Superior temporal gyrus (tissue), 1 donor: Measurements from ENCODE around the gene APOL4.
"Not testable (repeated sequence)": the region's sequence is repeated elsewhere in the genome, so short reads cannot be mapped to it uniquely, and the experiment has no call there.

ENCODE experiments used
- DNase-seq: peaks from one replicate; pipeline ENCODE4 v3.0.0-alpha.2; 2016; ENCODE audit errors: extremely low spot score

APOL4 gene

DNA sequence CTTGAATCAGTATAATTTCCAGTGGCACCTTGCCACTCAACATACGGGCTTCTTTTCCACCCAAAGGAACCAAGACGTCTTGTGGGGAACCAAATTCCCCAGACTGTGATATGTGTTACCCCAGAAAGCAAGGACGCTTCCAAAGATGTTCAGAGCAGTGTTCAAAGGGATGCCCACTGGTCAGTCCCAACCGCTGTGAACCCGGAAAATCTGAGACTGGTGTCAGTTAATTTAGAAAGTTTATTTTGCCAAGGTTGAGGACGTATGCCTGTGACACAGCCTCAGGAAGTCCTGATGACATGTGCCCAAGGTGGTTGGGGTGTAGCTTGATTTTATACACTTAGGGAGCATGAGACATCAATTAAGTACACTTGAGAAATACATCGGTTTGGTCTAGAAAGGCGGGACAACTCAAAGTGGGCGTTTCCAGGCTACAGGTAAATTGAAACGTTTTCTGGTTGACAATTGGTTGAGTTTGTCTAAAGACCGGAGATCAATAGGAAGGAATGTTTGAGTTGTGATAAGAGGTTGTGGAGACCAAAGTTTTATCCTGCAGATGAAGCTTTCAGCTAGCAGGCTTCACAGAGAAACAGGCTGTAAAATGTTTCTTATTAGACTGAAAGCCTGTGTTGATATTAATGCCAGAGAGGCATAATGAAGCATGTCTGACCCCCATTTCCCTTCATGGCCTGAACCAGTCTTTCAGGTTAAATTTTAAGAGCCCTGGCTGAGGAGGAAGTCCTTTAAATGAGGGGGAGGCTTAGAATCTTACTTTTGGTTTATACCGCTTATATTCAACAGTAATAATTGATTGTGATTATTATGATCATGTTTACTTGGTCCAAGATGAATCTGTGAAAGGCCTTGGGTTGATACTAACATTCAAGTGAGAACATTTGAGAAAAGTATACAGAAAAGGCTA lies 47.8 kb downstream of the APOL4 start:
- DNase-seq, result no peak

- not testable (repeated sequence) for DNase-seq
Observed at GRCh38 chr22:36152821-36153220, 48.8 kb downstream of the APOL4 start.

DNA sequence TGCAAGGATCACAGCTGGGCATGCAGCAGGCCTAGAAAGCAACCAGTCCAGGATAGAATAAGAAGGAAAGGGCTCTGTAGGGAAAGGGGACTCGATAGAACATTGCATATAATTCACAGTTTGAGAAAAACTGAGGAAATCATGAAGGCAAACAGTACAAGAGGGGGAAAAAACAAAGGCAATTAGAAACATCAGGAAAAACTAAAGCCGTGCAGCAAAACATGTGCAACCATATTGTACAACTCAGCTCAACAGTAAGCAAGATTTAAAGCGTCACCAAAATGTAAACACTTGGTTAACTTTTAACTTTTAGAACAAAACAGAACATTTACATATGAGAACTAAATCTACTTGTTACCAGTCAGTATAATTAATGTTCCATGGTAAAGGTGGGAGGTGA lies 49.5 kb downstream of the APOL4 start:
- no peak for DNase-seq

DNA sequence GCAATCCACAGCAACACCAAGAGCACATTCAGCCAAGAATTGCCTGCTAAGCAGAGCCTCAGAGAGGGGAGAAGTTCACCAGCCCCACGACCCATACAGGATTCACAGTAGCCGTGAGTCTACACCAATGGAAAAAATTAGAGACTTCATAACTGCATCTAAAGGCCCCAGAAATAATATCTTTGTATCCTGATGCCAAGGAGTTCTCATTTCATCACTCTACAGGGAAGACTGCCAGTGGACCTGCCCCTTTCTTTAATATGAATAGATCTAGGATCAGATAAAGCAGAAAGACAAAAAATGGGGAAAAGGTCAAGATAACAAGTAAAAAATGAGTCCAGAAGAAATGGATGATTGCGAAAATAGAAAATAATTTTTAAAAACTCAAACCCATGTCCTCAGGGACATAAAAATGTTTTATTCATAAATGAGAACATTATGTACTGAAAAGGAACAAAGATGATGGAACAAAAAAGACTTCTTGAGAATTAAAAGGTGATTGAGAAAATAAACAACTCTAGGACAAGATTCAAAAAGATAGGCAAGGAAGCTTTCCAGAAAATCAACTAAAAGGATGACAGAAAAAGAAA lies 50.5 kb downstream of the APOL4 start:
- DNase-seq, result no peak

DNA sequence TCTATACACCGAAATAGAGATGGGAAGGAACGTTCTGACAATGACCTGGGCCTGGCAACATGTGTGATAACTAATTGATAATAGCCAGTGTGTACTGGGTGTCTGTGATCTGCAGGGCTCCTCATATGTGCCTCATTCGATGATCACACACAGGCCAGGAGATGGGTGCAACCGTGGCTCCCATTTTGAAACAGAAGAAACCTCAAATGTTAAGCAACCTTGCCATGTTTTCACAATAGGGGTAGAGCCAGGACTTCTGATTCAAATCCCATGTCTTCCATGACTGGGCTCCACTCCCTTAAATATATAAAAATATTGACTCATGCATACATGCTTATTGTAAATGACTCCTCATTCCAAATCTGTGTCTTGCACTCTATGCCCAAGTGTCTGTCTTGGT lies 52.2 kb downstream of the APOL4 start:
- no peak for DNase-seq

DNA sequence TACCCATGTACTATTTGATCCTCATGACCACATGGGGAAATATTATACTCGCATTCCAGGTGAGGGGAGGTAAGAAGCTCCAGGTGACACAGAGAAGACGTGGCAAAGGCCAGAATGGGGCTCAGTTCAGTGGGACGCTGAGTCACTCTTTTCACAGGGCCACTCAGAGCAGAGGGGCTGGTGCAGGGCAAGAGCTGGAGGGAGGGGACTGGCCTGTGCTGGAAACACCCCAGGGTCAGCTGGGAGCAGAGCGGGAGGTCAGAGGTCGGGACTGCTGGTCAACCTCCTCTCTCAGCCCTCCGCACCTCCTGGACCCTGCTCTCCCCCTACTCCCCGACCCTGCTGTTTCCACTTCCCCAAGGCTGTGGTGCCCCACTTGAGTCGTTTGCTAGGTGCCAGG lies 53.2 kb downstream of the APOL4 start:
- DNase-seq, result no peak

DNA sequence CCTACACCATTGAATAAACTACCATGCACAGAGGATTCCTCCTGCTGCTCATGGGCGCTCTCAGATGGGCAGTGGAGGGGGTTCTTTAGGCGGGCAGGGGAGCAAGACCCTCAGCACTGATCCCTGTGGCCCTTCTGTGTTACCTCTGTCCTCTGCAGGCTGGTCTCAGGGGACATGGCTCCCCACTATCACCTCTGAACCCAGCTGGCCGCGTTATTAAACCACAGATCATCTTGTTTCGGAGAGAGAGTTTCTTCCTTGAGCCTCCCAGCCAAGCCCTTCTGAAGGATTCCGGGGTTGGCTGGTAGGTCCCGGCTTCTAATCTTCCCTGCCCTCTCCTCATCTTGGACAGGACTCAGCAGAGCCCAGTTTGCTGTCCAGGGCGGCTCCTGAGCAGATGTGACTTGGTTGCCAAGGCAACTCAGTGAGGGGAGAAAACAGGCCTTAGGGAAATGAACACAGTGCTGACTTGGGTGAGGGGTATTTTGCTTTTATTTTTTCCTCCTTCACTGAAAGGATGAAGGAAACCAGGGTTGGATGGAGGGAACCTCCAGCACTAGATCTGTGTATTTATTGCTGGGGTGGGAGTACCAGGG lies 54.3 kb downstream of the APOL4 start:
- no peak for DNase-seq

- DNase-seq, result no peak
Observed at GRCh38 chr22:36145881-36146280, 55.7 kb downstream of the APOL4 start.

GRCh38 chr22:36144886-36145541 lies 56.6 kb downstream of the APOL4 start:
- peak; percentile 81 for DNase-seq

GRCh38 chr22:36143956-36144355 lies 57.7 kb downstream of the APOL4 start:
- no peak for DNase-seq

GRCh38 chr22:36143066-36143815 lies 58.4 kb downstream of the APOL4 start:
- DNase-seq, result no peak

DNA sequence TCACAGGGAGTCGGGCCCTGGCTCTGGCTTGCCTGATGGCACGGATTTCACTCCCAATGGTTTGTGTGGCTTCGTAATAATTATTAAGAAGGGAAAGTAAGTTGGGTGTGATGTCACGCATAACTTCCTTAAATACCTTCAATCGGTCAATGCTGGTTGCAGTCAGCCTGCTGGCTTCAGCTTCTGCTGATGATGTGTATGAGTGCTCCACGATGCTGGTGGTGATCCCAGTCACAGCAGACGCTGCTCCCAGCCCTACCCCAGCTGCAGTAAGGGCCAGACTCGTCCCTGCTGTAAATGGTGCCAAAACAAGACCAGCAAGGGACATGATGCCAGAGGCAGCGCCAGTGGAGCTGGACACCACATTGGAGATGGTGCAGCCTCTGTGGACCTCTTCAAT lies 60.1 kb downstream of the APOL4 start:
- no peak for DNase-seq
